Left kidney (tissue), 8 donors: ENCODE results near the gene EPHA6. TPM values are rescaled to one million over a fixed set of nuclear protein-coding genes. Genes with fewer than 3 reads are reported as not detected.

Experiments used
- DNase-seq: peaks from one replicate; pipeline ENCODE4 v3.0.0-alpha.2; 2013
- long read RNA-seq, 8 donors: transcript quantifications; one replicate each; lab custom pipeline, GENCODE V29; 2026
- polyA plus RNA-seq: library from polyadenylated mRNA; unstranded; fragments of 120-200 nt; gene quantifications from one replicate; pipeline ENCODE4 v1.2.1, GENCODE V29; 2013; ENCODE audit not compliant: insufficient read length

EPHA6 gene
- polyA plus RNA-seq = 1.2 TPM
- long read RNA-seq, donor 1 = 0 reads
- long read RNA-seq, donor 2 = 0 reads
- long read RNA-seq, donor 3 = 0 reads
- long read RNA-seq, donor 4 = 0 reads
- long read RNA-seq, donor 5 = 0 reads
- long read RNA-seq, donor 6 = 0 reads
- long read RNA-seq, donor 7 = 0 reads
- long read RNA-seq, donor 8 = 0 reads

- DNase-seq = peak; percentile 43
These were observed at the start of gene EPHA6 for GRCh38 chr3:96813820-96814650. Gene EPHA6 (plus strand): TSS chr3:96814594.

GRCh38 chr3:96776818-96777217 is 37.6 kb upstream of the EPHA6 start:
- DNase-seq = no peak

GRCh38 chr3:96779810-96780209 is 34.6 kb upstream of the EPHA6 start:
- no peak for DNase-seq

GRCh38 chr3:96796101-96796500 is 18.3 kb upstream of the EPHA6 start:
- DNase-seq = no peak

GRCh38 chr3:96803870-96804269 is 10.5 kb upstream of the EPHA6 start:
- no peak for DNase-seq

GRCh38 chr3:96806341-96806740 is 8.1 kb upstream of the EPHA6 start:
- no peak for DNase-seq

GRCh38 chr3:96813134-96813819 is 1.1 kb upstream of the EPHA6 start:
- peak; percentile 76 for DNase-seq

GRCh38 chr3:96814651-96815567 is 515 bp downstream of the EPHA6 start:
- peak; percentile 4 for DNase-seq

- DNase-seq = no peak
These were observed 16.8 kb downstream of the EPHA6 start for GRCh38 chr3:96831175-96831574.

- no peak for DNase-seq
These were observed 18.9 kb downstream of the EPHA6 start for GRCh38 chr3:96833301-96833700.

GRCh38 chr3:96836153-96836915 is 21.9 kb downstream of the EPHA6 start:
- no peak for DNase-seq

- no peak for DNase-seq
These were observed 29.3 kb downstream of the EPHA6 start for GRCh38 chr3:96843505-96844203.

- no peak for DNase-seq
These were observed 29.8 kb downstream of the EPHA6 start for GRCh38 chr3:96844204-96844514.

- no peak for DNase-seq
These were observed 38.5 kb downstream of the EPHA6 start for GRCh38 chr3:96852849-96853248.

GRCh38 chr3:96860882-96861281 is 46.5 kb downstream of the EPHA6 start:
- no peak for DNase-seq

GRCh38 chr3:96863129-96863740 is 48.8 kb downstream of the EPHA6 start:
- DNase-seq = peak; percentile 50

- no peak for DNase-seq
These were observed 51.2 kb downstream of the EPHA6 start for GRCh38 chr3:96865605-96866004.

- no peak for DNase-seq
These were observed 54.9 kb downstream of the EPHA6 start for GRCh38 chr3:96869316-96869715.

GRCh38 chr3:96877510-96877909 is 63.1 kb downstream of the EPHA6 start:
- DNase-seq = no peak

GRCh38 chr3:96900031-96900430 is 85.6 kb downstream of the EPHA6 start:
- no peak for DNase-seq
